Fibroblast of pulmonary artery (primary cell): ENCODE data around the gene ARHGEF11.

Experiments
- DNase-seq: peaks from one replicate; pipeline ENCODE4 v3.0.0-alpha.2; 2010; ENCODE audit warnings: low read depth
- H3K4me3 ChIP-seq: replicated peaks from 2 replicates; pipeline ENCODE4 v1.5.1; 2011; ENCODE audit warnings: low read depth, mild to moderate bottlenecking, control low read depth, low read length, moderate library complexity
- CTCF ChIP-seq: IDR thresholded peaks from 2 replicates; pipeline ENCODE4 v1.5.1; 2011; ENCODE audit warnings: mild to moderate bottlenecking, control low read depth, low read length, inconsistent platforms; ENCODE audit errors: missing control alignments

ARHGEF11 gene

GRCh38 chr1:156904187-156904959, 141.2 kb downstream of the ARHGEF11 start:
- DNase-seq, result no peak
- no peak for TF ChIP-seq CTCF
- no peak overlapping the region for H3K4me3 ChIP-seq

GRCh38 chr1:156903328-156904091, 142.0 kb downstream of the ARHGEF11 start:
- no peak for DNase-seq
- no peak overlapping the region for H3K4me3 ChIP-seq
- TF ChIP-seq CTCF, result no peak

- no peak overlapping the region for H3K4me3 ChIP-seq
- no peak for DNase-seq
- no peak for TF ChIP-seq CTCF
Observed at GRCh38 chr1:156901966-156902915, 143.3 kb downstream of the ARHGEF11 start.

- no peak for DNase-seq
- H3K4me3 ChIP-seq, result no peak overlapping the region
- no peak for TF ChIP-seq CTCF
Observed at GRCh38 chr1:156901590-156901900, 144.0 kb downstream of the ARHGEF11 start.

- DNase-seq, result no peak
- TF ChIP-seq CTCF, result no peak
- no peak overlapping the region for H3K4me3 ChIP-seq
Observed at GRCh38 chr1:156900896-156901589, 144.5 kb downstream of the ARHGEF11 start.

GRCh38 chr1:156899956-156900718, 145.4 kb downstream of the ARHGEF11 start:
- no peak for TF ChIP-seq CTCF
- H3K4me3 ChIP-seq, result no peak overlapping the region
- DNase-seq, result peak; percentile 63
